IMR-90 (cell line): ENCODE data around the gene ZNF467. TPM values are rescaled to one million over a fixed set of nuclear protein-coding genes. Genes with fewer than 3 reads are reported as not detected.

Source experiments
- ELK1 ChIP-seq: fragments of 150-350 bp; IDR thresholded peaks from 2 replicates; pipeline ENCODE4 v1.6.1; 2016; ENCODE audit warnings: low read depth, mild to moderate bottlenecking, low read length, moderate library complexity, borderline replicate concordance
- MAZ ChIP-seq: IDR thresholded peaks from 2 replicates; pipeline ENCODE4 v1.6.1; 2012; ENCODE audit warnings: low read depth, mild to moderate bottlenecking, low read length, improper control_type of control experiment, moderate library complexity, borderline replicate concordance
- NFE2L2 ChIP-seq: fragments of 150-350 bp; IDR thresholded peaks from 2 replicates; pipeline ENCODE4 v1.6.1; 2016; ENCODE audit warnings: low read depth, mild to moderate bottlenecking, low read length
- RCOR1 ChIP-seq: IDR thresholded peaks from 2 replicates; pipeline ENCODE4 v1.6.1; 2012; ENCODE audit warnings: mild to moderate bottlenecking, low read length, improper control_type of control experiment; ENCODE audit not compliant: insufficient replicate concordance
- polyA plus RNA-seq, 3 experiments: library from polyadenylated mRNA; depleted of rRNA; stranded (reverse); fragments of >200 nt; gene quantifications; 2 replicates each; pipeline ENCODE4 v1.2.3, GENCODE V29; 2012; ENCODE audit warnings: low replicate concordance in 1 of 3
- total RNA-seq: library from RNA; depleted of rRNA; stranded (reverse); fragments of >200 nt; gene quantifications from 2 replicates; pipeline ENCODE4 v1.2.3, GENCODE V29; 2012

Gene ZNF467
- total and polyA plus RNA-seq, 2 of the 4 experiments (the other 2 are of a cell fraction), result 0.67 TPM; not detected in 1

GRCh38 chr7:149822353-149822943 is 49.1 kb upstream of the ZNF467 start (continued):
- TF ChIP-seq RCOR1 (no peak), NFE2L2 (no peak), MAZ (no peak), ELK1 (no peak)
